CD4-positive, alpha-beta T cell (primary cell): ENCODE results near the gene ZSCAN2. TPM values are rescaled to one million over a fixed set of nuclear protein-coding genes. Genes with fewer than 3 reads are reported as not detected.

Source experiments
- ATAC-seq: fragments of 200-7000 bp; cut with Tn5 transposase; one replicate; pipeline ENCODE4 v1.10.0; 2022; ENCODE audit warnings: mild to moderate bottlenecking; ENCODE audit not compliant: poor library complexity
- CTCF ChIA-PET: fragments of 350-600 bp; sonication (Branson Sonifier 250); formaldehyde crosslinking; loops from one replicate; lab custom pipeline; 2021; ENCODE audit warnings: antibody characterized with exemption, inconsistent platforms; lab: Charles Lee
- POLR2A ChIA-PET: fragments of 350-600 bp; sonication (Branson Sonifier 250); formaldehyde crosslinking; loops from one replicate; lab custom pipeline; 2021; ENCODE audit warnings: antibody characterized with exemption, inconsistent platforms; lab: Charles Lee
- DNase-seq, 14 experiments: peaks; one replicate each; pipeline ENCODE4 v3.0.0-alpha.2; 2013 to 2020; ENCODE audit warnings: mixed read lengths in 2 of 14
- H3K27ac ChIP-seq, 2 donors: one replicate each; pipeline versions ENCODE4 v1.5.1 to v1.7.0; 2013; ENCODE audit warnings: low read length in 2 of 2, low read depth in 1 of 2, mild to moderate bottlenecking in 1 of 2
- H3K27me3 ChIP-seq, 2 experiments: 1 replicate in 1 of 2; 2 replicates in 1 of 2; pipeline versions ENCODE4 v1.6.1 to v1.7.0; 2013; ENCODE audit warnings: low read length in 2 of 2, control low read depth in 1 of 2, mild to moderate bottlenecking in 1 of 2, moderate library complexity in 1 of 2; ENCODE audit not compliant: insufficient read depth in 2 of 2, control insufficient read depth in 1 of 2
- H3K36me3 ChIP-seq: one replicate; pipeline ENCODE4 v1.6.1; 2013; ENCODE audit warnings: low read length, control low read depth; ENCODE audit not compliant: insufficient read depth
- H3K4me1 ChIP-seq: one replicate; pipeline ENCODE4 v1.6.1; 2013; ENCODE audit warnings: low read length, control low read depth; ENCODE audit not compliant: insufficient read depth
- H3K4me3 ChIP-seq: one replicate; pipeline ENCODE4 v1.5.1; 2013; ENCODE audit warnings: mild to moderate bottlenecking, low read length, moderate library complexity
- H3K9me3 ChIP-seq, 2 experiments: 1 replicate in 1 of 2; 2 replicates in 1 of 2; pipeline versions ENCODE4 v1.6.1 to v1.7.0; 2013; ENCODE audit warnings: low read length in 2 of 2, mild to moderate bottlenecking in 2 of 2, control low read depth in 1 of 2, moderate library complexity in 1 of 2; ENCODE audit not compliant: control insufficient read depth in 1 of 2, insufficient read depth in 1 of 2
- H3K27ac Mint-ChIP-seq: one replicate; pipeline ENCODE4 v1.8.0; 2020; ENCODE audit warnings: mixed read lengths
- H3K27me3 Mint-ChIP-seq: one replicate; pipeline ENCODE4 v1.8.0; 2021; ENCODE audit warnings: mixed read lengths
- H3K36me3 Mint-ChIP-seq: one replicate; pipeline ENCODE4 v1.8.0; 2021; ENCODE audit warnings: low read depth, mixed read lengths
- H3K4me1 Mint-ChIP-seq: one replicate; pipeline ENCODE4 v1.8.0; 2021; ENCODE audit warnings: low read depth, mixed read lengths
- H3K4me3 Mint-ChIP-seq: one replicate; pipeline ENCODE4 v1.8.0; 2020; ENCODE audit warnings: mild to moderate bottlenecking, mixed read lengths
- H3K9me3 Mint-ChIP-seq: one replicate; pipeline ENCODE4 v1.8.0; 2020; ENCODE audit warnings: mixed read lengths
- CTCF ChIP-seq: fragments of 200-600 bp; IDR thresholded peaks from one replicate; pipeline ENCODE4 v1.8.0; 2022; ENCODE audit warnings: antibody characterized with exemption, mild to moderate bottlenecking
- intact Hi-C, 2 experiments: fragments of 100-400 bp; cut with DNase I in 1 of 2; cut with micrococcal nuclease in 1 of 2; formaldehyde crosslinking; loops; one replicate each; pipeline versions ENCODE4 v1.15.1 to v1.9.0; 2023 to 2025; cut with DNase I, micrococcal nuclease
- total RNA-seq, 174 experiments: library from RNA in 2 of 174; stranded (reverse) in 2 of 174; gene quantifications; one replicate each; pipeline ENCODE4 v1.2.3 and lab custom pipeline; 2021 to 2026

The ZSCAN2 gene
- total RNA-seq, 2 experiments from 2014 or later, result 3.8 to 5.0 TPM

GRCh38 chr15:84666373-84666772 lies 65.6 kb downstream of the ZSCAN2 start:
- no peaks in the 10 kb centered on the region for H3K4me1 ChIP-seq
- H3K4me3 ChIP-seq, result no peak overlapping the region
- DNase-seq (no peak), ATAC-seq (no peak)
- no peaks in the 10 kb centered on the region for H3K9me3 ChIP-seq
- H3K27ac ChIP-seq, result no peak overlapping the region
- POLR2A ChIA-PET, result interaction anchor here (0.9 kb wide), 1 partner anchor 8 kb away, joined by 3 read pairs; no protein-coding TSS in a partner anchor
- Mint-ChIP-seq H3K36me3 (peaks cover 60% of the 10 kb centered on the region), H3K27ac (peak overlapping the region; percentile 5), H3K27me3 (no peaks in the 10 kb centered on the region), H3K9me3 (no peaks in the 10 kb centered on the region), H3K4me3 (no peak overlapping the region), H3K4me1 (no peaks in the 10 kb centered on the region)
- CTCF ChIA-PET, result interaction anchor here (0.9 to 1.8 kb wide), 2 partner anchors 8 to 79 kb away, joined by 3 to 5 read pairs; no protein-coding TSS in a partner anchor
- H3K27me3 ChIP-seq, result no peaks in the 10 kb centered on the region
- H3K36me3 ChIP-seq, result peaks cover 53% of the 10 kb centered on the region
- no peak for TF ChIP-seq CTCF
- intact Hi-C loops, result no loop called here

GRCh38 chr15:84668221-84668982 lies 67.6 kb downstream of the ZSCAN2 start:
- H3K36me3 ChIP-seq, result peaks cover 56% of the 10 kb centered on the region
- intact Hi-C loops, result no loop called here
- POLR2A ChIA-PET, result no interaction called here

GRCh38 chr15:84669726-84670125 lies 68.9 kb downstream of the ZSCAN2 start:
- H3K27ac Mint-ChIP-seq, result peak overlapping the region; percentile 65

More at GRCh38 chr15:84668221-84668982, 67.6 kb downstream of the ZSCAN2 start:
- Histone ChIP-seq H3K4me1 (no peaks in the 10 kb centered on the region), H3K9me3 (no peaks in the 10 kb centered on the region), H3K27ac (no peak overlapping the region), H3K27me3 (no peaks in the 10 kb centered on the region), H3K4me3 (no peak overlapping the region)
- Mint-ChIP-seq H3K27ac (peak overlapping the region; percentile 33), H3K36me3 (peaks cover 71% of the 10 kb centered on the region), H3K4me3 (no peak overlapping the region), H3K4me1 (no peaks in the 10 kb centered on the region), H3K27me3 (no peaks in the 10 kb centered on the region), H3K9me3 (no peaks in the 10 kb centered on the region)
- DNase-seq, result no peak
- CTCF ChIA-PET, result interaction anchor here (0.6 to 1.2 kb wide), 2 partner anchors 29 to 377 kb away, joined by 3 read pairs; no protein-coding TSS in a partner anchor
- ATAC-seq, result no peak
- TF ChIP-seq CTCF, result no peak

More at GRCh38 chr15:84669726-84670125, 68.9 kb downstream of the ZSCAN2 start:
- H3K9me3 ChIP-seq, result no peaks in the 10 kb centered on the region
- peaks cover 77% of the 10 kb centered on the region for H3K36me3 Mint-ChIP-seq
- TF ChIP-seq CTCF, result no peak
- no peak overlapping the region for H3K27ac ChIP-seq
- no peaks in the 10 kb centered on the region for H3K27me3 Mint-ChIP-seq
- DNase-seq (no peak), ATAC-seq (no peak)
- no peak overlapping the region for H3K4me3 Mint-ChIP-seq
- ChIA-PET CTCF (interaction anchor here (1.2 kb wide), 1 partner anchor 28 kb away, joined by 3 read pairs; no protein-coding TSS in a partner anchor), POLR2A (interaction anchor here (1.0 kb wide), 1 partner anchor 16 kb away, joined by 3 read pairs; the partner anchor contains the start of gene WDR73)
- H3K4me1 ChIP-seq, result no peaks in the 10 kb centered on the region
- no peak overlapping the region for H3K4me3 ChIP-seq
- no peaks in the 10 kb centered on the region for H3K27me3 ChIP-seq
- no peaks in the 10 kb centered on the region for H3K4me1 Mint-ChIP-seq
- no peaks in the 10 kb centered on the region for H3K9me3 Mint-ChIP-seq
- intact Hi-C loops, result no loop called here
- H3K36me3 ChIP-seq, result peaks cover 65% of the 10 kb centered on the region
